ENCODE measurements around the gene ATG3.
"Not testable (repeated sequence)": the region's sequence is repeated elsewhere in the genome, so short reads cannot be mapped to it uniquely, and the experiment has no call there.

ATG3 gene

GRCh38 chr3:112560721-112561483 is 860 bp downstream of the ATG3 start:
- DNase-seq, result peak; percentile 33

DNA sequence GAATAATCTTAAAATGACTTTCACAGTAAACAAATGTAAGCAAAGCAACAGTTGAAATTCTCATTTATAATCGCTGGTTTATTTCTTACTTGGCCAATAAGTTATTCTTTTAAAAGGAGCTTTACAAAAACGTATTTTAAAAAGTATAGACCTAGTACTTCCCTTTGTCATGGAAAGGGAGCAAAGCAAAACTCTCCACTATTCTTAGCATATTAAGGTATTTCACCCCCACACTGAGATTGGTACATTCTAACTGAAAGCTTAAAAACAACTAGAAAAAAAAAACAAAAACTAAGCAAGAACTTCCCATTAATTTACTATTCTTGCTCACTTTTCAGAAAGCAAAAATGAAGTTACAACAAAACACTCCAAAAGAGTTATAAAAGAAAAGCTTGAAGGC is 1.5 kb downstream of the ATG3 start:
- no peak for DNase-seq

- no peak for DNase-seq
Measured at GRCh38 chr3:112557976-112558375, 3.8 kb downstream of the ATG3 start.

GRCh38 chr3:112555535-112556170 is 6.1 kb downstream of the ATG3 start:
- DNase-seq, result no peak

- DNase-seq, result no peak
Measured at GRCh38 chr3:112550859-112551258, 10.9 kb downstream of the ATG3 start.

- no peak for DNase-seq
Measured at GRCh38 chr3:112546216-112546759, 15.5 kb downstream of the ATG3 start.

- no peak for DNase-seq
Measured at GRCh38 chr3:112539825-112540650, 21.7 kb downstream of the ATG3 start.

DNA sequence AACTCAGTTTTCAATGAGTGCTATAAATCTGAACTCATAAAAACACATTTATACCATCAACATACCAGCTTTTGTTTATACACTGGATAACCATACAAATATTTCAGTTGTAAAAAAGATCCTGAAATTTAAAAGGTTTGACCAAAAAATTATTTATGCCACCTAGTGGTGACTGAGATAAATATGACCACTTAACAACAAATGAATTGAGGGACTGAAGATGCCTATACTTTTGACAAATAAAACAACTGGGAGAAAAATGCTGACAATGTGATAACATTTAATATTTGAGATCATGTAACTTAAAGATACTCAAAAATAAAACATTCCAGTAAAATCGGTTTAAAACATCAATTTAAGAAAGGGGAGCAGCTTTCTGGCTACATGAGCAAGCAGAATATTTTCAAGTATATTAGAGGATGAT is 30.4 kb downstream of the ATG3 start:
- no peak for DNase-seq

GRCh38 chr3:112530573-112530972 is 31.2 kb downstream of the ATG3 start:
- no peak for DNase-seq

DNA sequence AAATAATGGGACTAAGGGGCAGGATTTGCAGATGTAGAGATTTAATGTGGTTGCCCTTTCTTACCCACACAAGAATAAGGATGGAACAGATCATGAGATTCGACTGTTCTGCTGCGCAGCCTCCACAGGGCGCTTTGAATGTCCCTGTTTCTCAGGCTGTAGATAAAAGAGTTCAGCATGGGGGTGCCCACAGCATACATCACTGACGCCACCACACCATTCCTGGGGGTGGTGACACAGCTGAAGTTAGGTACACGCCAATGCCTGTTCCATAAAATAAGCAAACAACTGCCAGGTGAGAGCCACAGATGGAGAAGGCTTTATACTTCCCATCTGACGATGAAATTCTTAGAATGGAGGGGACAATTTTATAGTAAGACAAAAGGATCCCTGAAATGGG is 37.6 kb downstream of the ATG3 start:
- not testable (repeated sequence) for DNase-seq

DNA sequence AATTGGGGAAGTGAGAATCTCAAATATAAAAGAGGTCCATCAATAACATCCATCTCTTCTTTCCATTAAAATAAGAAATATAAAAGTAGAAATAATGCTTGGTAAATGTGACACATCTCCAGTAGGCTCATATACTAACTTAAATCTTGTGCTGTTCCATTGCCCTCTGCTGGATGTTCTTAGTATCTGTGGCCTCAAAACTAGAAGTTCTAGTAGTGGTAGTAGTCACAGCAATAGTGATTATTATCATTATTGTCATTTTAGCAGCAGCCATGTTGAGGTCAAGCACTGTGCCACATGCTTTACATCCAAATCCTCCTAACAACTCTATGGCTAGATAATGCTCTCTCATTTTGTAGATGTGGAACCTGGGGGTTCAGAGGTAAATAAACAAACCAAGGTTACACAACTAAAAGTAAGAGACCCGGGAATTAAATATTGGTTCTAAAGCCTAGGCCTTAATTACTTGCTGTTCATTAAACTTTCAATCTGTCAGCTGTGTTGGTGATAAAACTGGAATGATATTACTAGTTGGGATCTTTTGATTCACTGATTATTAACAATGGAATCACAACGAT is 42.2 kb downstream of the ATG3 start:
- no peak for DNase-seq

GRCh38 chr3:112518970-112519369 is 42.8 kb downstream of the ATG3 start:
- DNase-seq, result not testable (repeated sequence)

- DNase-seq, result no peak
Measured at GRCh38 chr3:112514527-112515128, 47.1 kb downstream of the ATG3 start.

DNA sequence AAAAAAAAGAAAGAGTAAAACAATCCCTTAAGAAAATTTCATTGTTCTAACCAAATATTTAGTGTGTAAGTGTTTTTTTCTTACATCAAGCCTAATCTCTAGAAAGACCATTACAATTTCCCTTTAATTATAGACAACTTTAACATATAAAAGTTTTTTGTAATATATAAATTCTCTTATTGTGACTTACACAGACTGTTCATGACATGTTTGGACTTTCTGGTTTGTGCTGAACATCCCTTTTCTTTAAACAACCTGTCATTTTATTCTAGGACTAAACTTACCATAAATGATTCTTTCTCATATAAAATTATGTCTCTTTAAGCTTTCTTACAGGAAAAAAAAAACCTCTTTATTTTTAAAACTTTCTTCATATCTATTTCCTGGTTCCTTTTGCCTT is 49.4 kb downstream of the ATG3 start:
- no peak for DNase-seq

- DNase-seq, result no peak
Measured at GRCh38 chr3:112508860-112509259, 52.9 kb downstream of the ATG3 start.

DNA sequence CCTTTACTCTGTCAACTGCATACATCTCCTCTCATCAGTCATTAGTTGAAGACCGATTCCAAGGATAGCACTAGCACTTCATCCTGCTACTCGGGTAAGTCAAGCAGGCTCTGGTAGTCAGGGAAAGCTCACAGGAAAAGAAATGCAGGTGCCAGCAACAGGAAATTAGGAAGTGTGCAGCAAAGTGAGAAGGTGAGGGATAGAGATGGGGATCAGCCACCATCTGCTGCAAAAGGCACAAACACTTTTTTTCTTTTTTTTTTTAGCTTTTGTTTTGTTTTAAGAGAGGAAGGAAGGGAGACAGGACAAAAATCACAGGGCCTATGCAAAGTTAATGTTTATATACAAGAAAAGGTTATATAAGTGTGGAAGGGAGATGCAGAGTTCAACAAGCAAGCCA is 53.5 kb downstream of the ATG3 start:
- no peak for DNase-seq

GRCh38 chr3:112505907-112506306 is 55.9 kb downstream of the ATG3 start:
- no peak for DNase-seq

DNA sequence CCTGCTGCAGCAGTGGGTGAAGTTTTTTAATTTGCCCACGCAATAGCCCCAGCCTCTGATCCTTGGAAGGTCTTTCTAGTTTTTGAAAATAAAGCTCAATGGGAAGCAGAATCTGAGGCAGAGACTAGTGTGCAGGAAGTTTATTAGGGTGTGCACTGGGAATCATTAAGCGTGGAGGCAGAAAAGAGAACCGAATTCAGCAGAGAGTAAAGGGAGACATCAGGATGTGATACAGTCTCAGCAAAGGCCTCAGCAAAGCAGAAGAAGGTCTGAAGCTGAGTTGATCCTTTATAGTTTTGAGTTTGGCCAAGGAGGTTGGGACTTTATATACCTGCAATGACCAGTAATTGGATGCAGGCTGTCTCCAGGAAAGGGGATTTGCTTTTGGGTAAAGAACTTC is 57.6 kb downstream of the ATG3 start:
- no peak for DNase-seq

DNA sequence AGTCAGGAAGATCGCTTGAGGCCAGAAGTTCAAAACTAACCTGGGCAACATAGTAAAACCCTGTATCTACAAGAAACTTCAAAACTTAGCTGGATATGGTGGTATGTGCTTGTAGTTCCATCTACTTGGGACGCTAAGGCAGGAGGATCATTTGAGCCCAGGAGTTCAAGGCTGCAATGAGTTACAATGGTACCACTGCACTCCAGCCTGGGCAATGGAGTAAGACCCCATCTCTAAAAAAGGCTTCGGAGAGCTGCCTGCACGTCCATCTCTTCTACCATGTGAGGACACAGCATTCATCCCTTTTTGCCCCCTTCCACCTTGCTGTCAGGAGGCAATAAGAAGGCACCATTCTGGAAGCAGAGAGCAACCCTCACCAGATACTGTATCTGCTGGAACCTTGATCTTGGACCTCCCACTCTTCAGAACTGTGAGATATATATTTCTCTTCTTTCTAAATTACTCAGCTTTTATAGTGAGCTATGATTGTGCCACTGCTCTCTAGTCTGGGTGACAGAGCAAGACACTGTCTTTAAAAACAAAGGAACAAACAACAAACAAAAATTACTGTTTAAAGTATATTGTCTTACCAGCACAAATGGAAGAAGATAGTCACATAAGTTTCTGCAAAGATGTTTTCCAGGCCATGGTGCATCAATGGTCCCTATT is 58.3 kb downstream of the ATG3 start:
- DNase-seq, result no peak

DNA sequence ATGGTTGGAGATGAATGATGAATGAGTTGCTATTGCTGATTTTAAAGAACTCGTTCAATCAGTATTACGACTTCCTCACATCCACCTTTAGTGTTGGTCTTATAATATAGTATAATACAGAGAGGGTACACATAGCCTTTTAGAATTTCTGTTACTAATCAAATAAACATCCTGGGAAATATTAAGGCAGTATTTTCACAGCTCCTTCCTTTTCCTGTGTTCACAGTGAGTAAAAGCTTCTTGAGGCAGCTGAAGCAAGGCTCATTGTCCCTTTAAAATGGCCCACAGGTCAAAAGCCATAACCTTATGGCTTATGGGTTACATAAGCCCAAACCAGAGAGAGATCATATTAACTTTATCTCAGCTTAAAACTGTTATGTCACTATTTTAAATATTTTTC is 61.1 kb downstream of the ATG3 start:
- no peak for DNase-seq

DNA sequence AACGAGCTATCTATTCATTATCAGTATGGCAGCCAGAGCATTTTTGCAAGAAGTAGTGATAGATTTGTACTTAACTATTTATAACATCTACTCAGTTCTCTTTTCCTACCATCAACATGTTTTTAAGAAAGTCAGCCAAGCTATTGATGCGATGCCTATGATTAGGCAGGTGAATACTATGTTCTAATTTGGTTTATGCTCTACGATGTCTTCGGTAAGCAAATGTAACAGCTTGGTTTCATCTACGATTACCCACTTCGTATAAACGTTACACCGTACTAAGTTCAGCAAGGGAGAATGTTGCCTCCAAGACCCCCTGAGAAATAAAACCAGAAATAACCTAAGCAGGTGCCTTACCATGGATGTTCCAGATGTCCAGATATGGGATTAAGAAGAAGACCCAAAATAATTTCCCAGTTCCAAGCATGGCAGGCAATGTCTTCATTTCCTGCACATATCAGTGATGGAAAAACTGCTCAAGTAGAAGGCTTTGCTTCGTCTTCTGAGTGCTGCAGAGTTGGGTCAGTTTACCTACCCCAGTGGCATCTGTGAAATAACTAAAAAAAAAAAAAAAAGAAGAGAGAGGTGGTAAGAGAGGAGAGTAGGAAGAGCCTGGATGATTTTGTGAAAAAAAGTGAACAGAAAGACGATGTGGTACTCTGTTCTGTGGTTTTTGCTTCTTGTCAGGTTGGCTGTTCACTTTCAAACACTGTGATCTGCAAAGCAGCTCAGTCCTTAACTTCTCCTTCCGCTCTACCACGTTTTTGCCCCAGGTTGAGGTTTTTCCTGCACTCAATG is 62.6 kb downstream of the ATG3 start, which contains the start of gene BTLA:
Gene BTLA (minus strand): TSS at position 559 of the 798 bp plus-strand sequence. CDS start 114 bp downstream, at position 445.
- DNase-seq, result no peak
